GM12878 (cell line): Measurements from ENCODE around the gene NTN3. TPM values are rescaled to one million over a fixed set of nuclear protein-coding genes. Genes with fewer than 3 reads are reported as not detected.

Source experiments
- BMI1 ChIP-seq: fragments of 450-650 bp; IDR thresholded peaks from 2 replicates; pipeline ENCODE4 v1.6.1; 2016; ENCODE audit warnings: mild to moderate bottlenecking, moderate library complexity, borderline replicate concordance
- CHD2 ChIP-seq: IDR thresholded peaks from 2 replicates; pipeline ENCODE4 v1.6.1; 2011; ENCODE audit warnings: low read depth, low read length, improper control_type of control experiment, borderline replicate concordance
- CHD4 ChIP-seq: fragments of 200-600 bp; sonication (generic); IDR thresholded peaks from 2 replicates; pipeline ENCODE4 v1.6.1; 2016; ENCODE audit warnings: mild to moderate bottlenecking
- CREM ChIP-seq: IDR thresholded peaks from 2 replicates; pipeline ENCODE4 v1.6.1; 2014; ENCODE audit warnings: antibody characterized with exemption, low read depth
- EP300 ChIP-seq, 2 experiments: fragments of 150-350 bp in 1 of 2; IDR thresholded peaks; 2 replicates each; pipeline ENCODE4 v1.6.1; 2011 to 2012; ENCODE audit warnings: low read depth in 2 of 2, low read length in 2 of 2, borderline replicate concordance in 1 of 2, improper control_type of control experiment in 1 of 2, inconsistent platforms in 1 of 2; ENCODE audit not compliant: control insufficient read depth in 1 of 2
- FOS ChIP-seq: IDR thresholded peaks from 3 replicates; pipeline ENCODE4 v1.6.1; 2011; ENCODE audit warnings: borderline replicate concordance; ENCODE audit not compliant: insufficient read length; ENCODE audit errors: extremely low read depth
- FOXM1 ChIP-seq: IDR thresholded peaks from 2 replicates; pipeline ENCODE4 v1.6.1; 2012; ENCODE audit warnings: low read depth, mild to moderate bottlenecking, inconsistent platforms, low read length, moderate library complexity
- GABPA ChIP-seq: IDR thresholded peaks from 2 replicates; pipeline ENCODE4 v1.6.1; 2014; ENCODE audit warnings: antibody characterized with exemption, low read depth, mild to moderate bottlenecking, inconsistent platforms
- HDGF ChIP-seq: fragments of 450-650 bp; IDR thresholded peaks from 2 replicates; pipeline ENCODE4 v1.6.1; 2016; ENCODE audit warnings: antibody characterized with exemption
- IRF4 ChIP-seq: IDR thresholded peaks from 2 replicates; pipeline ENCODE4 v1.6.1; 2011; ENCODE audit warnings: low read depth, low read length
- IRF5 ChIP-seq: fragments of 450-650 bp; IDR thresholded peaks from 2 replicates; pipeline ENCODE4 v1.6.1; 2017; ENCODE audit warnings: borderline replicate concordance
- MXI1 ChIP-seq: fragments of 150-350 bp; IDR thresholded peaks from 2 replicates; pipeline ENCODE4 v1.6.1; 2011; ENCODE audit warnings: low read depth, mild to moderate bottlenecking, inconsistent platforms, low read length, improper control_type of control experiment
- NR2F1 ChIP-seq: fragments of 450-650 bp; conservative IDR thresholded peaks from 2 replicates; pipeline ENCODE4 v1.6.1; 2017; ENCODE audit warnings: mild to moderate bottlenecking
- PML ChIP-seq: IDR thresholded peaks from 2 replicates; pipeline ENCODE4 v1.6.1; 2012; ENCODE audit warnings: low read length, inconsistent platforms
- RAD51 ChIP-seq: fragments of 450-650 bp; IDR thresholded peaks from 2 replicates; pipeline ENCODE4 v1.6.1; 2016; ENCODE audit warnings: moderate library complexity, mild to moderate bottlenecking, inconsistent platforms
- RUNX3 ChIP-seq: IDR thresholded peaks from 2 replicates; pipeline ENCODE4 v1.6.1; 2012; ENCODE audit warnings: low read length, inconsistent platforms
- SMC3 ChIP-seq: IDR thresholded peaks from 2 replicates; pipeline ENCODE4 v1.6.1; 2011; ENCODE audit warnings: low read length, improper control_type of control experiment, borderline replicate concordance
- TBL1XR1 ChIP-seq: IDR thresholded peaks from 2 replicates; pipeline ENCODE4 v1.6.1; 2012; ENCODE audit warnings: low read depth, low read length, improper control_type of control experiment
- USF1 ChIP-seq: IDR thresholded peaks from 2 replicates; pipeline ENCODE4 v1.6.1; 2011; ENCODE audit warnings: borderline replicate concordance, low read depth, mild to moderate bottlenecking, moderate library complexity, mixed read lengths, low read length; ENCODE audit not compliant: insufficient read depth; ENCODE audit errors: extremely low read length
- WRNIP1 ChIP-seq: IDR thresholded peaks from 2 replicates; pipeline ENCODE4 v1.6.1; 2011; ENCODE audit warnings: low read depth, low read length, improper control_type of control experiment, borderline replicate concordance
- ZBTB33 ChIP-seq: fragments of 450-650 bp; IDR thresholded peaks from 2 replicates; pipeline ENCODE4 v1.6.1; 2017; ENCODE audit warnings: mild to moderate bottlenecking
- ZSCAN29 ChIP-seq: fragments of 450-650 bp; IDR thresholded peaks from 2 replicates; pipeline ENCODE4 v1.6.1; 2017; ENCODE audit warnings: mild to moderate bottlenecking, moderate library complexity
- polyA plus RNA-seq, 11 experiments: library from polyadenylated mRNA; depleted of rRNA in 4 of 11; unstranded in 6 of 11; stranded (reverse) in 5 of 11; fragments of >200 nt; fragmentation: Nextera tagmentation in 4 of 11; fragmentation: Illumina TruSeq in 1 of 11; extraction: Ambion mirVana in 4 of 11; extraction: Trizol in 1 of 11; gene quantifications; 1 replicate in 1 of 11; 2 replicates in 10 of 11; pipeline versions ENCODE4 v1.2.1 to v1.2.3, GENCODE V29; 2011 to 2016; ENCODE audit warnings: inconsistent platforms in 2 of 11, missing spikeins in 2 of 11, low read depth in 1 of 11
- total RNA-seq, 4 experiments: library from RNA; depleted of rRNA in 3 of 4; stranded (reverse); fragments of >200 nt in 3 of 4; fragmentation: Illumina TruSeq in 1 of 4; extraction: Trizol in 1 of 4; gene quantifications; 2 replicates each; pipeline versions ENCODE4 v1.2.1 to v1.2.3, GENCODE V29; 2013 to 2021

The NTN3 gene
- total and polyA plus RNA-seq, 10 of the 15 experiments (the other 5 are each of a cell fraction or from before 2014, with no cell fraction given): 0.04 TPM; not detected in 9

- TF ChIP-seq TBL1XR1: peak; percentile 19; the same call in 1 of the 2 replicates
- TF ChIP-seq RAD51: peak; percentile 51; the same call in 1 of the 2 replicates
- TF ChIP-seq IRF4: no peak
- TF ChIP-seq CHD4: no peak
- TF ChIP-seq GABPA: no peak
- peak; percentile 85 for TF ChIP-seq NR2F1
- peak; percentile 53 for TF ChIP-seq MXI1
- TF ChIP-seq PML: no peak; the same call in 1 of the 2 replicates
- TF ChIP-seq RUNX3: peak; percentile 62
- peak; percentile 93 for TF ChIP-seq USF1
- TF ChIP-seq FOXM1: no peak
- 0 out of 2 replicates have a peak, but pooled peaks have one; percentile 13 for TF ChIP-seq CHD2
- peak; percentile 11; a peak in 1 of 4 replicates for TF ChIP-seq EP300 (IDR thresholded peaks at IDR 0.05; ENCODE audit: borderline replicate concordance in 1 of 2, control insufficient read depth in 1 of 2, low read depth in 2 of 2, low read length in 2 of 2)
- TF ChIP-seq BMI1: no peak
- TF ChIP-seq FOS: no peak
- no peak; the same call in 1 of the 2 replicates for TF ChIP-seq HDGF
- TF ChIP-seq ZSCAN29: no peak
- TF ChIP-seq CREM: peak; percentile 88
- TF ChIP-seq ZBTB33: no peak
- no peak for TF ChIP-seq SMC3
- no peak for TF ChIP-seq WRNIP1
- TF ChIP-seq IRF5: no peak
Observed at GRCh38 chr16:2513405-2514332, 42.6 kb downstream of the NTN3 start, which contains the start of gene ATP6V0C (continued).
